Tibial artery (tissue), 4 donors: ENCODE data around the gene DNAJC6.
"Not testable (repeated sequence)": the region's sequence is repeated elsewhere in the genome, so short reads cannot be mapped to it uniquely, and the experiment has no call there.

Source experiments
- DNase-seq, 2 donors: peaks; one replicate each; pipeline ENCODE4 v3.0.0-alpha.2; 2019
- H3K27ac ChIP-seq, 2 donors: fragments of 200-600 bp; sonication (generic) in 1 of 2; 1 replicate in 1 of 2; 2 replicates in 1 of 2; pipeline ENCODE4 v1.5.1; 2018 to 2019; ENCODE audit warnings: mild to moderate bottlenecking in 1 of 2
- H3K27me3 ChIP-seq, 2 donors: fragments of 200-600 bp; sonication (generic) in 1 of 2; one replicate each; pipeline versions ENCODE4 v1.5.1 to v1.6.0; 2016 to 2019
- H3K36me3 ChIP-seq, 3 donors: fragments of 200-600 bp; sonication (generic) in 2 of 3; one replicate each; pipeline ENCODE4 v1.5.1; 2016 to 2019; ENCODE audit warnings: mild to moderate bottlenecking in 2 of 3
- H3K4me1 ChIP-seq, 4 donors: fragments of 200-600 bp; sonication (generic) in 2 of 4; 1 replicate in 3 of 4; 2 replicates in 1 of 4; pipeline ENCODE4 v1.5.1; 2016 to 2019
- H3K4me3 ChIP-seq, 2 donors: fragments of 200-600 bp; sonication (generic) in 1 of 2; 1 replicate in 1 of 2; 2 replicates in 1 of 2; pipeline ENCODE4 v1.5.1; 2018 to 2019; ENCODE audit warnings: mild to moderate bottlenecking in 2 of 2
- H3K9me3 ChIP-seq, 3 donors: fragments of 200-600 bp; sonication (generic) in 1 of 3; one replicate each; pipeline ENCODE4 v1.5.1; 2016 to 2019
- CTCF ChIP-seq, 2 experiments: fragments of 200-600 bp in 1 of 2; fragments of 450-650 bp in 1 of 2; IDR thresholded peaks; one replicate each; pipeline ENCODE4 v1.5.1; 2017 to 2019; ENCODE audit warnings: antibody characterized with exemption in 2 of 2, mild to moderate bottlenecking in 1 of 2, moderate library complexity in 1 of 2
- intact Hi-C: fragments of 100-400 bp; cut with DNase I; formaldehyde crosslinking; loops from one replicate; pipeline ENCODE4 v1.15.0; 2023; ENCODE audit warnings: low total_unique reads

Gene DNAJC6

GRCh38 chr1:65449214-65449823 lies 140.0 kb downstream of the DNAJC6 start:
- intact Hi-C loops, result no loop called here
- Histone ChIP-seq H3K36me3 (no peaks in the 10 kb centered on the region), H3K27ac (no peak overlapping the region), H3K4me1 (no peaks in the 10 kb centered on the region), H3K9me3 (no peaks in the 10 kb centered on the region), H3K4me3 (no peak overlapping the region), H3K27me3 (no peaks in the 10 kb centered on the region)
- DNase-seq, result no peak
- no peak for TF ChIP-seq CTCF (IDR thresholded peaks at IDR 0.05)

- H3K27me3 ChIP-seq, H3K36me3 ChIP-seq, intact Hi-C loops, H3K9me3 ChIP-seq, DNase-seq, H3K4me3 ChIP-seq, H3K4me1 ChIP-seq, H3K27ac ChIP-seq: not testable (repeated sequence)
Observed at GRCh38 chr1:65455678-65456077, 146.3 kb downstream of the DNAJC6 start.

- no peak for DNase-seq
- H3K27ac ChIP-seq, result no peak overlapping the region
- H3K9me3 ChIP-seq, result no peaks in the 10 kb centered on the region
- no peaks in the 10 kb centered on the region for H3K27me3 ChIP-seq
- no peak overlapping the region for H3K4me3 ChIP-seq
- H3K36me3 ChIP-seq, result no peaks in the 10 kb centered on the region
- no peaks in the 10 kb centered on the region for H3K4me1 ChIP-seq
- no peak for TF ChIP-seq CTCF (IDR thresholded peaks at IDR 0.05)
- intact Hi-C loops, result no loop called here
Observed at GRCh38 chr1:65456481-65456880, 147.1 kb downstream of the DNAJC6 start.

GRCh38 chr1:65457868-65458267 lies 148.5 kb downstream of the DNAJC6 start:
- TF ChIP-seq CTCF (IDR thresholded peaks at IDR 0.05), result no peak
- intact Hi-C loops, result no loop called here
- DNase-seq, result no peak

GRCh38 chr1:65458730-65459396 lies 149.5 kb downstream of the DNAJC6 start:
- Histone ChIP-seq H3K27ac (no peak overlapping the region), H3K27me3 (no peaks in the 10 kb centered on the region), H3K36me3 (no peaks in the 10 kb centered on the region), H3K4me3 (no peak overlapping the region), H3K4me1 (no peaks in the 10 kb centered on the region), H3K9me3 (no peaks in the 10 kb centered on the region)
- intact Hi-C loops, result no loop called here
- DNase-seq, result no peak
- TF ChIP-seq CTCF (IDR thresholded peaks at IDR 0.05), result no peak

More at GRCh38 chr1:65457868-65458267, 148.5 kb downstream of the DNAJC6 start:
- Histone ChIP-seq H3K36me3 (no peaks in the 10 kb centered on the region), H3K27ac (no peak overlapping the region), H3K9me3 (no peaks in the 10 kb centered on the region), H3K4me3 (no peak overlapping the region), H3K27me3 (no peaks in the 10 kb centered on the region), H3K4me1 (no peaks in the 10 kb centered on the region)

- Histone ChIP-seq H3K4me1 (no peaks in the 10 kb centered on the region), H3K9me3 (no peaks in the 10 kb centered on the region), H3K27me3 (no peaks in the 10 kb centered on the region), H3K27ac (no peak overlapping the region), H3K36me3 (no peaks in the 10 kb centered on the region), H3K4me3 (no peak overlapping the region)
- intact Hi-C loops, result no loop called here
- no peak for DNase-seq
- TF ChIP-seq CTCF (IDR thresholded peaks at IDR 0.05), result peak in 1 of 2 experiments; percentile 21
Observed at GRCh38 chr1:65459397-65459768, 150.0 kb downstream of the DNAJC6 start.
